Gastroesophageal sphincter (tissue), 4 donors: ENCODE data around the gene GTF3C1. TPM values are rescaled to one million over a fixed set of nuclear protein-coding genes. Genes with fewer than 3 reads are reported as not detected.
"Not testable (repeated sequence)": the region's sequence is repeated elsewhere in the genome, so short reads cannot be mapped to it uniquely, and the experiment has no call there.

Source experiments
- ATAC-seq: fragments of 150-250 bp; one replicate; pipeline ENCODE4 v1.9.1; 2016; ENCODE audit warnings: mild to moderate bottlenecking, moderate library complexity
- H3K27ac ChIP-seq, 4 donors: fragments of 200-600 bp; sonication (generic) in 3 of 4; 1 replicate in 3 of 4; 2 replicates in 1 of 4; pipeline ENCODE4 v1.5.1; 2016 to 2019
- H3K27me3 ChIP-seq: fragments of 200-600 bp; sonication (generic); one replicate; pipeline ENCODE4 v1.5.1; 2019
- H3K36me3 ChIP-seq, 2 donors: fragments of 200-600 bp; sonication (generic); one replicate each; pipeline ENCODE4 v1.5.1; 2019; ENCODE audit warnings: control low read depth in 1 of 2
- H3K4me1 ChIP-seq, 3 donors: fragments of 200-600 bp; sonication (generic); 1 replicate in 2 of 3; 2 replicates in 1 of 3; pipeline ENCODE4 v1.5.1; 2016 to 2019; ENCODE audit warnings: control low read depth in 2 of 3
- H3K4me3 ChIP-seq, 2 donors: fragments of 200-600 bp; sonication (generic); one replicate each; pipeline ENCODE4 v1.5.1; 2019; ENCODE audit warnings: mild to moderate bottlenecking in 1 of 2, moderate library complexity in 1 of 2
- H3K9me3 ChIP-seq, 3 donors: fragments of 200-600 bp; sonication (generic); one replicate each; pipeline ENCODE4 v1.5.1; 2017 to 2019; ENCODE audit warnings: control low read depth in 2 of 3
- EP300 ChIP-seq: sonication (generic); formaldehyde crosslinking; IDR thresholded peaks from one replicate; pipeline ENCODE4 v1.6.1; 2017; ENCODE audit warnings: antibody characterized with exemption, mild to moderate bottlenecking
- POLR2A ChIP-seq, 2 donors: fragments of 450-650 bp; IDR thresholded peaks; one replicate each; pipeline ENCODE4 v1.6.1; 2017; ENCODE audit warnings: antibody characterized with exemption in 2 of 2, mild to moderate bottlenecking in 2 of 2, moderate library complexity in 1 of 2
- POLR2AphosphoS5 ChIP-seq: sonication (generic); formaldehyde crosslinking; IDR thresholded peaks from one replicate; pipeline ENCODE4 v1.6.1; 2017; ENCODE audit warnings: antibody characterized with exemption
- WGBS, 2 donors: methylation state at CpG; one replicate each; pipeline ENCODE4 v1.1.5; 2018; ENCODE audit warnings: low coverage in 1 of 2; 5-methylcytosine and 5-hydroxymethylcytosine counted together
- total RNA-seq, 4 donors: library from RNA; depleted of rRNA; stranded (reverse); fragments of >200 nt; gene quantifications; one replicate each; pipeline ENCODE4 v1.1.0, GENCODE V29; 2016
- TF ChIP-seq, protein P1 (sequence below), 4 experiments: fragments of 200-600 bp in 2 of 4; fragments of 450-650 bp in 2 of 4; sonication (generic) in 1 of 4; IDR thresholded peaks; one replicate each; pipeline ENCODE4 v1.5.1; 2017 to 2019; ENCODE audit warnings: antibody characterized with exemption in 4 of 4, mild to moderate bottlenecking in 2 of 4, moderate library complexity in 2 of 4

Gene GTF3C1
- total RNA-seq, 4 donors from 2014 or later: 37.0 to 57.8 (median 49.1) TPM

DNA sequence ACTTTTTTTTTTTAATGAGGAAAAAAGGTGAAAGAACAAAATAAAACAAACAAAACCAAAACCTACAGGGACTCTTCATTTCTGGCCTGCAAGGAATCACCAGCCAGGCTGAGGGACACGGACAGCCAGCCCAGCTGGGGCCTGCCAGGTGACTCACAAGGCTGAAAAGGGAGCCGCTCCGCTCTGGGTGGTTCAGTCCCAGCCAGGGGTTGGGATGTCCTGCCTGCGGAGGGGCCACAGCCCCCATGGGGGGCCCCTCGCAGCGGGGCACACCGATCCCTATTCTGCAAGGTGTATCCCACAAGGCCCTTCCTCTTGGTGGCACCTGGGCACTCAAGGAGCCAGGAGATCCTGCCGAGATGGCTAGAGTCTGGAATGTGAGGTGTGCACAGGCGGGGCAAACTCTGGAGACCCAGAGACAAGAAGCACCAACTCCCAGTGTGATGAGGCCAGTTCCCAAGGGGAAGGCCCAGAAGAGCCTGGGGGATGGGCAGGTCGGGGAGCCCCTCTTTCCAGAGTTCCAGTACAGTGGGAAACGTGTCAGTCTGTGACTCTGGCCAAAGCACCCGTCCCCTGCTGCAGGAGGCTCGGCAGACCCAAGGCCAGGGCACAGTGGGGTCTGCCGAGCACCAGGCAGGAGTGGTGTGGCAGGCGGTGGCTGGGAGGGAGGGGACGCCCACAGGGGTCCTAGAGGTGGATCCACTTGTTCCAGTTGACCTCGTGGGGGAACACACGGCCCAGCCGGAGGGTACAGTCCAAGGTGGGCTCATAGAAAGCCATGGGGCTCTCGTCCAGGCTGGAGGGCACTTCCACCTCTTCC, 88.8 kb downstream of the GTF3C1 start:
- no peak for TF ChIP-seq EP300
- TF ChIP-seq POLR2A (IDR thresholded peaks at IDR 0.05): no peak
- TF ChIP-seq, protein P1, sequence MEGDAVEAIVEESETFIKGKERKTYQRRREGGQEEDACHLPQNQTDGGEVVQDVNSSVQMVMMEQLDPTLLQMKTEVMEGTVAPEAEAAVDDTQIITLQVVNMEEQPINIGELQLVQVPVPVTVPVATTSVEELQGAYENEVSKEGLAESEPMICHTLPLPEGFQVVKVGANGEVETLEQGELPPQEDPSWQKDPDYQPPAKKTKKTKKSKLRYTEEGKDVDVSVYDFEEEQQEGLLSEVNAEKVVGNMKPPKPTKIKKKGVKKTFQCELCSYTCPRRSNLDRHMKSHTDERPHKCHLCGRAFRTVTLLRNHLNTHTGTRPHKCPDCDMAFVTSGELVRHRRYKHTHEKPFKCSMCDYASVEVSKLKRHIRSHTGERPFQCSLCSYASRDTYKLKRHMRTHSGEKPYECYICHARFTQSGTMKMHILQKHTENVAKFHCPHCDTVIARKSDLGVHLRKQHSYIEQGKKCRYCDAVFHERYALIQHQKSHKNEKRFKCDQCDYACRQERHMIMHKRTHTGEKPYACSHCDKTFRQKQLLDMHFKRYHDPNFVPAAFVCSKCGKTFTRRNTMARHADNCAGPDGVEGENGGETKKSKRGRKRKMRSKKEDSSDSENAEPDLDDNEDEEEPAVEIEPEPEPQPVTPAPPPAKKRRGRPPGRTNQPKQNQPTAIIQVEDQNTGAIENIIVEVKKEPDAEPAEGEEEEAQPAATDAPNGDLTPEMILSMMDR (IDR thresholded peaks at IDR 0.05): no peak
- TF ChIP-seq POLR2AphosphoS5: no peak
- 35 to 75% methylated on average over 2 to 4 of the region's 20 CpGs for WGBS, 2 donors
- Histone ChIP-seq H3K27me3 (no peaks in the 10 kb centered on the region), H3K4me3 (no peak overlapping the region), H3K36me3 (peaks cover 0 to 62% of the 10 kb centered on the region in 2 donors), H3K9me3 (no peaks in the 10 kb centered on the region), H3K27ac (peak overlapping the region in 3 of 4 donors; percentile 20 to 58 (median 22)), H3K4me1 (peaks cover 0 to 35% (median 10%) of the 10 kb centered on the region in 3 donors)
- ATAC-seq: no peak

DNA sequence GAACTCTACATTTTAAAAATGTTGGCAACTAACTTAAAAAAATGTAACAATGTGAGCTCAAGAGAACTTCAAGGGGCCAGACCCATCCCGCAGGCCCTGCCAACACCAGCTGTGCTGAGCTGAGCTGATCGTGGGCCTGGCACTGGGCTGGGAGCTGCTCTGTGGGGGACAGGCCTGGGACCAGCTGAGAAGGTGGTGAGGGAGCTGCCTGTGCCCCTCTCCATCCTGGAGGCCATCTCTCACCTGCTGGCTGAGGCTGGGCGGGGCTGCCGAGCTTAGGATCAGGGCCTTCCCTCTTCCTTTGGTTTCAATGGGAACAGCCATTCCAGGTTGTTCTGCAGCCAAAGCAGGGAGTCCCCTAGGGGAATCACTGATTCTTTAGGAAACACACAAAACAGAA, 89.5 kb downstream of the GTF3C1 start:
- Histone ChIP-seq H3K9me3 (no peaks in the 10 kb centered on the region), H3K27ac (peak overlapping the region in 2 of 4 donors; percentile 15 to 41), H3K36me3 (peaks cover 0 to 56% of the 10 kb centered on the region in 2 donors), H3K4me3 (no peak overlapping the region), H3K4me1 (peaks cover 0 to 35% (median 10%) of the 10 kb centered on the region in 3 donors), H3K27me3 (no peaks in the 10 kb centered on the region)
- WGBS, 2 donors: 50 to 71% methylated on average over 1 to 2 of the region's 4 CpGs
- ATAC-seq: no peak
- TF ChIP-seq, protein P1 (IDR thresholded peaks at IDR 0.05): no peak
- TF ChIP-seq POLR2A (IDR thresholded peaks at IDR 0.05) (no peak), EP300 (no peak), POLR2AphosphoS5 (no peak)

DNA sequence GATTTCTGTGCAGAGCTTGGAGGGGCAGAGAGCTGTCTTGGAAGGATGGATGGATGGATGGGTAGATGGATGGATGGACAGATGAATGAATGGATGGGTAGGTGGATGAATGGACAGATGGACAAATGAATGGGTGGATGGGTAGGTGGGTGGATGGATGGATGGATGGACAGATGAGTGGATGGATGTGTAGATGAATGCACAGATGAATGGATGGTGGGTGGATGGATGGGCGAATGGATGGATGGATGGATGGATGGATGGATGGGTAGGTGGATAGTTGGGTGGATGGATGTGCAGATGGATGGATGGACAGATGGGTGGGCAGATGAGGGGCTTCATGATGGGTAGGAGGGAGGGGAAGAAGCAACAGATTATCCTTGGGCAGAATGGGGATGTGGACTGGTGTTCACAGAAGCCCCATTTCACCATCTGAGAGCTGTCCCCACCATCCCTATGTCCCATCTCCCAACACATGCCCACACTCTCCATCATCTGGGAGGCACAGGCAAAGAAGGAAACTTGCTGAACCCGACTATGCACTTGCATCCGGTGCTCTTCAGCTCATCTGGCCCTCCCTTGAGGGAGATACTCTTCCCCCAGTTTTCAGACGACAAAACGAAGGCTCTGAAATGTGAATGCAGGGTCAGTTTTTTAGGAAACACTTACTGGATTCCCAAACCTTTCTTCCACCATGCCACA, 90.6 kb downstream of the GTF3C1 start:
- no peak overlapping the region for H3K27ac ChIP-seq
- H3K4me3 ChIP-seq: no peak overlapping the region
- no peaks in the 10 kb centered on the region for H3K9me3 ChIP-seq
- H3K36me3 ChIP-seq: peaks cover 0 to 45% of the 10 kb centered on the region in 2 donors
- peaks cover 0 to 35% (median 10%) of the 10 kb centered on the region in 3 donors for H3K4me1 ChIP-seq
- H3K27me3 ChIP-seq: no peaks in the 10 kb centered on the region
- TF ChIP-seq, protein P1 (IDR thresholded peaks at IDR 0.05): no peak
- TF ChIP-seq POLR2AphosphoS5: no peak
- no peak for TF ChIP-seq EP300
- TF ChIP-seq POLR2A (IDR thresholded peaks at IDR 0.05): no peak
- no peak for ATAC-seq
- WGBS, 2 donors: 72 to 75% methylated on average over 4 to 5 of the region's 5 CpGs

DNA sequence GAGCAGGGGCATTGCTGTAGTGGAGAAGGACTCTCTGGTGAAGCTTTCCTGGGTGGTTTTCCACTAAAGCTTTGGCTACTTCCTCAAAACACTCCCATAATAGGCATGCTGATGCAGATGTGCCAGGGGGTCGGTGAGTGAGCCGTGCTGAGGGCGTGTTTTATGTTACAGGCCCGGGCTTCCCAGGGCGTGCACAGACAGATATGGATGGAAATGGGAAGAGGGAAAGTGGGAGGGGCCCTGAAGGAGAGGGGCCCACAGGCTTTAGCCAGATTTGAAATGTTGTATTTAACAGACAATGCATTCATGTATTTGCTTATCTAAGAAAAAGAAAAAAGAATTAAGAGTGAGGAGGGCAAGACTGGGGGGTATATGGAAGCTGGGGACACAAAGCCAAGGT, 91.5 kb downstream of the GTF3C1 start:
- TF ChIP-seq POLR2A (IDR thresholded peaks at IDR 0.05) (no peak), POLR2AphosphoS5 (no peak), EP300 (no peak)
- TF ChIP-seq, protein P1 (IDR thresholded peaks at IDR 0.05): no peak
- H3K4me1 ChIP-seq: peaks cover 0 to 35% (median 10%) of the 10 kb centered on the region in 3 donors
- no peaks in the 10 kb centered on the region for H3K9me3 ChIP-seq
- H3K4me3 ChIP-seq: no peak overlapping the region
- peaks cover 0 to 36% of the 10 kb centered on the region in 2 donors for H3K36me3 ChIP-seq
- no peak for ATAC-seq
- 80% methylated on average over 1 of the region's 5 CpGs; no CpG with 5 or more reads in 1 of the 2 donors for WGBS, 2 donors
- H3K27me3 ChIP-seq: no peaks in the 10 kb centered on the region
- no peak overlapping the region for H3K27ac ChIP-seq

DNA sequence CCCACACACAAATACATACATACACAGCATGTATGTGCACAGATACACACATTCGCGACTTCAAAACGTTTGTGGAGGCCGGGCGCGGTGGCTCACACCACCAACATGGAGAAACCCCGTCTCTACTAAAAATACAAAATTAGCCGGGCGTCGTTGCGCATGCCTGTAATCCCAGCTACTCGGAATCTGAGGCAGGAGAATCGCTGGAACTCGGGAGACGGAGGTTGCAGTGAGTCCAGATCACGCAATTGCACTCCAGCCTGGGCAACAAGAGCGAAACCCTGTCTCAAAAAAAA, 92.2 kb downstream of the GTF3C1 start:
- Histone ChIP-seq H3K36me3 (peaks cover 0 to 29% of the 10 kb centered on the region in 2 donors), H3K4me1 (peaks cover 0 to 35% (median 10%) of the 10 kb centered on the region in 3 donors)
- H3K27me3 ChIP-seq, H3K9me3 ChIP-seq, ATAC-seq, H3K4me3 ChIP-seq, H3K27ac ChIP-seq: not testable (repeated sequence)
- 79% methylated on average over 15 of the region's 17 CpGs; no CpG with 5 or more reads in 1 of the 2 donors for WGBS, 2 donors
